ENCODE measurements around the gene NEURL4. TPM values are rescaled to one million over a fixed set of nuclear protein-coding genes. Genes with fewer than 3 reads are reported as not detected.
"Not testable (repeated sequence)": the region's sequence is repeated elsewhere in the genome, so short reads cannot be mapped to it uniquely, and the experiment has no call there.

Gene NEURL4
- total RNA-seq, 1 experiment from 2014 or later: 15.7 TPM

GRCh38 chr17:7347630-7348477 lies 18.7 kb upstream of the NEURL4 start:
- DNase-seq (ENCODE audit: low read depth): no peak

GRCh38 chr17:7346761-7347614 lies 17.9 kb upstream of the NEURL4 start:
- DNase-seq (ENCODE audit: low read depth): no peak

GRCh38 chr17:7343250-7343649 lies 14.1 kb upstream of the NEURL4 start:
- no peak for DNase-seq (ENCODE audit: low read depth)

DNA sequence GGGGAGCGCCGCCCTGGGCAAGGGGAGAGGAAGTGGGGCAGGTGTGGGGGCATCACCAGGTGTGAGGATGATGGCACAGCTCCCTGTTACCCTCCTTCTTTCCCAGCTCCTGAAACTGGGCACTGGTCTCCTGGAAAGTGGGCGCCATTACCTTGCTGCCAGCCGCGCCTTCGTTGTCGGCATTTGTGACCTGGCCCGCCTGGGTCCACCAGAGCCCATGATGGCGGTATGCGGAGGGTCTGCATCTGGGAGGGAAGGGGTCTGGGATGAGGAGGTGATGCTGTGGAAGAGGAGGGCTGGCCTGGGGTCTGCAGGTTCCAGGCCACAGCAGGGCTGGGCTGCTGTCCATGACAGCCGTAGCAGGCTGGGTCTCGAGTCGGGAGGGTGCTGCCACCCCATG lies 12.7 kb upstream of the NEURL4 start:
- DNase-seq (ENCODE audit: low read depth): no peak

DNA sequence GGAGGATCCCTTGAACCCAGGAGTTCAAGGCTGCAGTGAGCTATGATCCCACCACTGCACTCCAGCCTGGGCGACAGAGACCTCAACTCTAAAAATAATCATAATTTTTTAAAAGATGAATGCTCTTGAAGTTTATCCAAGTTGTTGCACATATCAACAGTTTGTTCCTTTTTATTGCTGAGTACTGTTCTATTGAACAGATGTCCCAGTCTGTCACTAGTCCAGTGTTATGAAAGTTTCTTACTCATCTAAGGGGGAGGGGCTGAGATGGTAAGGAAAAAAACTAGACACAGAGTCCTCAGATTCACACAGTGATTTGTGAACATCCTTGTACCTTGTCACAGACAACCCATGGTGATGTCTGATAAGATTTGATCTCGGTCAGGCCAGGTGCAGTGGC lies 11.0 kb upstream of the NEURL4 start:
- peak; percentile 85 for DNase-seq (ENCODE audit: low read depth)

- not testable (repeated sequence) for DNase-seq (ENCODE audit: low read depth)
Observed at GRCh38 chr17:7337600-7337999, 8.5 kb upstream of the NEURL4 start.

DNA sequence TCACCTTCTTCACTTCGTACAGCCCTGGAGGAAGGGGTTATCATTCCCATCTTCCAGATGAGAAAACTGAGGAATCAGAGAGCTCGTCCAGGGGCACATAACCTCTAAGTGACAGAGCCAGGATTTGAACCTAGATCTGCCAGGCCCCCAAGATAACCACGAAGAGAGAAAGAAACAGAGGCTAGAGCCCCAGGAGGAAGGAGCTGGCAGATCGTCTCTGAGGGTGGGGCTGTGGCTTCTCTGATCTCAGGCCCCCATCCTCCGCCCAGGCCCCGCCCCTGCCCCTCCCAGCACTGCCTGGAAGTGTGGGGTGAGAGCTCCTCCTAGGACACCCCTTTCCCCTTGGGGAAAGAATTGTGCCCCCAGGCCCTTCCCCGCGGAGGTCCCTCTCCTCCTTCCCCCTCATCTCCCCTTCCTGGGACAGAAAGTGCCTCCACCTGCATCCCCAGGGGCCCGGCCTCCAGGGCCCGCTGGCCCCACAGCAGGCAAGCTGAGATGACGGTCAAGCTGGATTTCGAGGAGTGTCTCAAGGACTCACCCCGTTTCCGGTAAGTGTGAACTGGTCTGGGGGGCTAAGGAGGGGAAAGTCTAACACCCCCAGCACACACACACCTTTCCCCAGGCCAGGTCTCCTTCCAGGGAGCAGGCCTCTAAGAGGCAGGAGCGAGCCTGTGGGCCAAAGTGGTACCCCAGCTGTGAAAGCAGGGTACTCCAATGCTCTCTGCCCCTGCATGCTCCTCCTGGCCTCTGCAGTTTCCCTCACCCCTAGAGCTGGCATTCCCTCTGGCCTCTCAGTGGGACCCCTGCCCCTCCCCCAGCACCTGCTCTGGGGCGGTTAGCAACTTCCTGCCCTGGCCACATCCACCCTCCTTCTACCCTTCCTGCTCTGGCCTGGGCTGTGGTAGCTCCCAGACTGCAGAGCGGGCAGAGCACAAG lies 7.4 kb upstream of the NEURL4 start, which contains the start of gene ACAP1:
ACAP1 (plus strand) TSS at position 290 of the 936 bp plus-strand sequence; CDS start at position 496, 206 bp downstream.
- no peak for DNase-seq (ENCODE audit: low read depth)

GRCh38 chr17:7335765-7336164 lies 6.6 kb upstream of the NEURL4 start:
- not testable (repeated sequence) for DNase-seq (ENCODE audit: low read depth)

- DNase-seq (ENCODE audit: low read depth): no peak
Observed at GRCh38 chr17:7334938-7335538, 5.9 kb upstream of the NEURL4 start.

GRCh38 chr17:7332600-7333069 lies 3.5 kb upstream of the NEURL4 start:
- DNase-seq (ENCODE audit: low read depth): not testable (repeated sequence)

GRCh38 chr17:7332111-7332510 lies 3.0 kb upstream of the NEURL4 start:
- DNase-seq (ENCODE audit: low read depth): no peak

- no peak for DNase-seq (ENCODE audit: low read depth)
Observed at GRCh38 chr17:7330638-7331015, 1.5 kb upstream of the NEURL4 start.

DNA sequence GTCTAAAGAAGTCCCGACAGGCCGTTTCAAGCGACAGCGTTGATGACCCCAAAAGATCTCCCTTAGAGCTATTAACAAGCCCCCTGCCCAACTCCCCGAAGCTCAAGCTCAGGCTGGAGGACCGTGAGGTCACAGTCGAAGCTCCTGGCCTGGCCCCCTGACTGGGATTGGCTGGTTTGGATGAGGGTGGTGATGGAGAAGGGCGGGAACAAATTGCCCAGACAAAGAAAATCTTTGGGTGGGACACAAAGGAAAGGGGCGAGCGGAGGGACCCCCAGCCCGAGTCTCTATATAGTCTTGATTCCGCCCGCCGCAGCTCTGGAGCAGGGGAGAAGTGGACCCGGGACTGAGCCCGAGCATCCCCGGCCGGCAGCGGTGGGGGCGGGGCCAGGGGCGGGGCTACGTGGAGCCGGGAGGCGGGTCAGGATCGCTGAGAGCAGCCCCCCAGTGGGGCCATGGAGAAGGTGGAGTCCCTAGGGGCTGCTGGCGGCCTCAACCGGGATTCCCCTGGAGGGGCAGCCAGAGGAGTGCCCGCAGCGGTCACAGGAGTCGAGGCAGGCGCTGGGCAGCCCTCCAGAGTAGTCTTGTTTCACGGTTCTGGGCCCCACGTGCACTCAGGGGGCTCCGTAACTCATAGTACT lies 982 bp upstream of the NEURL4 start:
- DNase-seq (ENCODE audit: low read depth): peak; percentile 74

DNA sequence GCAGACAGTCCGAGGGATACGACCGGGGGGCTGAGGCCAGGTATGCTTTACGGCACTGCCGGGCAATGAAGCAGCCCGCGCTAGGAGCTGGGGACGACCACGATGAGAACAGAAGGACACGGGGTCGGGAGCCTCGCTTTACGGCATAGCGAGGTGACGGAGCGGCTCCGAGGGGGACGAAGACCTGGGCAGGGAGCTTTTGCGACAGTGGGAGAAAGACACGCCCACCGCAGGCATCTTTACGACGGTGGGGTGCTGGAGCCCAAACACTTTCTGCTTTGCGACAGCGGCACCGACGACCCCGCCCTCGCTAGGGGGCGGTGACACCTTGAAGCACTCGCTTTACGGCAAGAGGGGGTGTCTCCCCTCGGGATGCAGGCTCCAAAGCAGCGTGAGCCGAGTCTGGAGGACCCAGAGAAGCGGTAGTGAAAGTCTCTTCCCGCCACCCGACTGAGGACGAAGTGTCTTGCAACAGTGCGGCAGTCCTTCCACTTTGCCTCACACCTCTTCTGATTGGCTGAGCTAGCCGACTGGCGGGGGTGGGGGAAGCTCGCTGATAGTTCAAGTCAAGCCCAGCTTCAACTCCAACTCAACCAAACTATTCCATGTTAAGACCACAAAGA lies 350 bp upstream of the NEURL4 start:
- peak; percentile 99 for DNase-seq (ENCODE audit: low read depth)

- no peak for DNase-seq (ENCODE audit: low read depth)
Observed at GRCh38 chr17:7328009-7328408, 1.1 kb downstream of the NEURL4 start.

GRCh38 chr17:7327501-7327900 lies 1.6 kb downstream of the NEURL4 start:
- DNase-seq (ENCODE audit: low read depth): no peak

DNA sequence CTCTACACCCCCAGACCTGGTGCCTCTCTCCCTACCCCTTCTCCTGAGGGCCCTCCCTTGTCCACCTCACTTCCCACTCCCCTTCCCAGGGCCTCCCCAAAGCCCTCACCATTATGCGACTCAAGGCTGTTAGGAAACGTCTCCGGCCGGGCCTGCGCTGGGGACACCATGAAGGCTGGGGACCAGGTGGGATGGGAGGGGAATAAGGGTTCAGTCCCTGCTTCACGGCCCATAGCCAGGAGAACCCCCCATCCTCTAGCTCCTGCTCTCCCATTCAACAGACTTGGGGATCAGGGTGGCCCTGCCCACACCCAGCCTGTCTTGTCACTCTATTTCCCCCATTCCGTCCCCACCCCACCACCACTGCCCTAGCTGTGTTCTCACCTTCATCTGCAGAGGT lies 2.1 kb downstream of the NEURL4 start:
- no peak for DNase-seq (ENCODE audit: low read depth)

DNA sequence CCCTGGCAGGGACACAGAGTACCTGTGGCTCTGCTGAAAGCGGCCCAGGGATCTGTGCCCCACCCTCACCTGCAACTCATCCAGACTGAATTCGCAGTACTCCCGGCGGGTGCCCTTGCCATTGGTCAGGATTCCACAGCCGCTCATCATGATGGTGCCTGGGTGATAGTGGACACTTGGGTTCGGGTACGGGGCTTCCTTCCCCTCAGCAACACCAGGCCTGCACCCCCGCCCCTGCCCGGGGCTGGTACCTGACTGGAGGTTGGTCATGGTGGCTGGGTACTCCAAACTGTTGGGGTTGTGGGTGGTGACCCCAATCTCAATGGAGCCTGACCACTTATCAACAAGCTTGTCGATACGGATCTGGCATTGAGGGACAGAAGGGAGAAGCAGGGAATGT lies 2.9 kb downstream of the NEURL4 start:
- no peak for DNase-seq (ENCODE audit: low read depth)

GRCh38 chr17:7325031-7325528 lies 4.1 kb downstream of the NEURL4 start:
- DNase-seq (ENCODE audit: low read depth): no peak

- DNase-seq (ENCODE audit: low read depth): no peak
Observed at GRCh38 chr17:7324438-7324779, 4.7 kb downstream of the NEURL4 start.

All from LHCN-M2 (cell line).